HCT116 (cell line): Measurements from ENCODE around the gene CCDC112. TPM values are rescaled to one million over a fixed set of nuclear protein-coding genes. Genes with fewer than 3 reads are reported as not detected.

Experiments used
- ATAC-seq: fragments of 200-7000 bp; cut with Tn5 transposase; 2 replicates; pipeline ENCODE4 v1.9.1; 2020; ENCODE audit warnings: mild to moderate bottlenecking, moderate library complexity
- BruUV-seq: library from RNA; stranded (reverse); fragments of 400-500 nt; replicated peaks from 2 replicates; lab custom pipeline; 2021; lab: Mats Ljungman, UMichigan
- CTCF ChIA-PET: fragments of 300-600 bp; sonication (Branson Sonifier 250); formaldehyde crosslinking; loops from one replicate; lab custom pipeline; 2021; ENCODE audit warnings: antibody characterized with exemption; lab: Charles Lee
- POLR2A ChIA-PET: fragments of 300-600, 350-600 bp; sonication (Branson Sonifier 250); formaldehyde crosslinking; loops from one replicate; lab custom pipeline; 2021; ENCODE audit warnings: antibody characterized with exemption; lab: Charles Lee
- RAD21 ChIA-PET, 2 experiments: fragments of 300-600 bp; sonication (Branson Sonifier 250); formaldehyde crosslinking; loops; one replicate each; lab custom pipeline; 2023; ENCODE audit warnings: low total read pairs in 2 of 2; ENCODE audit not compliant: uncharacterized antibody in 2 of 2, unreplicated experiment in 2 of 2, low non-redundant PET in 1 of 2; lab: Charles Lee
- DNase-seq: peaks from one replicate; pipeline ENCODE4 v3.0.0-alpha.2; 2010; ENCODE audit warnings: low read depth, low spot score
- H2AFZ ChIP-seq: fragments of 200-600 bp; shearing (Covaris generic), sonication (generic); 2 replicates; pipeline ENCODE4 v1.6.1; 2017; ENCODE audit warnings: low read depth, mixed run types, mixed read lengths, antibody characterized with exemption, low read length; ENCODE audit not compliant: poor library complexity, severe bottlenecking
- H3K27ac ChIP-seq: 2 replicates; pipeline ENCODE4 v1.5.1; 2012; ENCODE audit warnings: low read depth, low read length
- H3K27me3 ChIP-seq: fragments of 200-600 bp; sonication (generic); 2 replicates; pipeline ENCODE4 v1.6.1; 2016; ENCODE audit warnings: mixed run types, low read length, mixed read lengths; ENCODE audit not compliant: insufficient read depth
- H3K36me3 ChIP-seq, 2 experiments: fragments of 200-500 bp in 1 of 2; fragments of 200-600 bp in 1 of 2; sonication (Bioruptor generic) in 1 of 2; sonication (generic) in 1 of 2; 2 replicates each; pipeline versions ENCODE4 v1.5.1 to v1.6.1; 2014 to 2016; ENCODE audit warnings: low read length in 2 of 2, inconsistent platforms in 1 of 2, mixed read lengths in 1 of 2, mixed run types in 1 of 2; ENCODE audit not compliant: insufficient read depth in 2 of 2, control insufficient read depth in 1 of 2
- H3K4me1 ChIP-seq, 2 experiments: fragments of 200-600 bp in 1 of 2; sonication (generic) in 1 of 2; 2 replicates each; pipeline versions ENCODE4 v1.5.1 to v1.6.1; 2012 to 2017; ENCODE audit warnings: low read length in 2 of 2, inconsistent platforms in 1 of 2, mild to moderate bottlenecking in 1 of 2, mixed read lengths in 1 of 2, mixed run types in 1 of 2, moderate library complexity in 1 of 2; ENCODE audit not compliant: insufficient read depth in 2 of 2, control insufficient read depth in 1 of 2
- H3K4me2 ChIP-seq: fragments of 200-600 bp; sonication (generic); 2 replicates; pipeline ENCODE4 v1.6.1; 2017; ENCODE audit warnings: mixed run types, low read length, mixed read lengths
- H3K4me3 ChIP-seq, 2 experiments: fragments of 200-600 bp in 1 of 2; sonication (generic) in 1 of 2; replicated peaks in 1 of 2; 2 replicates each; pipeline ENCODE4 v1.5.1; 2011 to 2016; ENCODE audit warnings: low read length in 2 of 2, control low read depth in 1 of 2, low read depth in 1 of 2, mild to moderate bottlenecking in 1 of 2, mixed read lengths in 1 of 2, mixed run types in 1 of 2
- H3K79me2 ChIP-seq: fragments of 200-600 bp; sonication (generic); 2 replicates; pipeline ENCODE4 v1.6.1; 2017; ENCODE audit warnings: mild to moderate bottlenecking, mixed run types, low read length, moderate library complexity, mixed read lengths; ENCODE audit not compliant: insufficient read depth
- H3K9ac ChIP-seq: fragments of 200-600 bp; sonication (generic); 2 replicates; pipeline ENCODE4 v1.6.1; 2016; ENCODE audit warnings: low read length, mixed read lengths
- H3K9me2 ChIP-seq: fragments of 200-600 bp; sonication (generic), shearing (Covaris generic); 2 replicates; pipeline ENCODE4 v1.6.1; 2017; ENCODE audit warnings: mixed run types, mild to moderate bottlenecking, moderate library complexity; ENCODE audit not compliant: insufficient read depth
- H3K9me3 ChIP-seq, 2 experiments: fragments of 200-500 bp in 1 of 2; fragments of 200-600 bp in 1 of 2; sonication (Bioruptor generic) in 1 of 2; sonication (generic) in 1 of 2; 2 replicates each; pipeline ENCODE4 v1.6.1; 2014 to 2017; ENCODE audit warnings: low read length in 2 of 2, mixed read lengths in 2 of 2, inconsistent platforms in 1 of 2, low read depth in 1 of 2, mild to moderate bottlenecking in 1 of 2, mixed run types in 1 of 2, moderate library complexity in 1 of 2; ENCODE audit not compliant: control insufficient read depth in 1 of 2, insufficient read depth in 1 of 2
- H4K20me1 ChIP-seq: fragments of 200-600 bp; sonication (generic), shearing (Covaris generic); 2 replicates; pipeline ENCODE4 v1.6.1; 2017; ENCODE audit warnings: mixed run types, mild to moderate bottlenecking, moderate library complexity; ENCODE audit not compliant: insufficient read depth
- EZH2phosphoT487 ChIP-seq: fragments of 200-600 bp; IDR thresholded peaks from 2 replicates; pipeline ENCODE4 v1.6.1; 2018; ENCODE audit warnings: antibody characterized with exemption, borderline replicate concordance
- FOSL1 ChIP-seq: IDR thresholded peaks from 2 replicates; pipeline ENCODE4 v1.6.1; 2012; ENCODE audit warnings: low read depth
- ZFX ChIP-seq: fragments of 450-650 bp; IDR thresholded peaks from 2 replicates; pipeline ENCODE4 v1.6.1; 2017
- intact Hi-C: fragments of 100-400 bp; cut with micrococcal nuclease; formaldehyde crosslinking; loops from 2 replicates; pipeline ENCODE4 v1.10.0; 2022
- total RNA-seq: library from RNA; stranded (reverse); gene quantifications from one replicate; pipeline ENCODE4 v1.2.1, GENCODE V29; 2021; ENCODE audit not compliant: unreplicated experiment
- TF ChIP-seq, protein P1 (sequence below): IDR thresholded peaks from 2 replicates; pipeline ENCODE4 v1.6.1; 2012
- TF ChIP-seq, protein P2 (sequence below): IDR thresholded peaks from 2 replicates; pipeline ENCODE4 v1.6.1; 2012; ENCODE audit warnings: low read depth

Gene CCDC112
- total RNA-seq, 1 experiment from 2014 or later, result 13.7 TPM

DNA sequence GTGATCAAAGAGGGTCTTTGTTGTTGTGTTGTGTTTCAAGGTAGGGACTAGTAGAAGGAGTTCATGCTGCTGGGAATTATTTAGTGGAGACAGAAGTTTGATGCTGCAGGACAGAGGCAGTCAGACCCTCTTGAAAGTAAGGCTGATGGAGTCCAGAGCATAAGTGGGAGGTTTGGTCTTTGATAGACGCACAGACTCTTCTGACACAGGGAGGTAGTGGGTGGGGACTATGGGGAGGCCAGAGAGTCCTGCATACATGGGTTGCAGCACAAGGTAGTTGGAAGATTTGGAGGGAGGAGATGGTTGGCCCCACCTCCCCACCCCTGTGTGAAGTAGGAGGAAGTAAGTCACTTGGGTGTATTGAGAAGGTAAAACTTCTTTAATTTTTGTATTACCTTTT is 2.4 kb upstream of the CCDC112 start:
- no peaks in the 10 kb centered on the region for H4K20me1 ChIP-seq
- H2AFZ ChIP-seq, result no peak overlapping the region
- DNase-seq (no peak), ATAC-seq (no peak)
- H3K4me1 ChIP-seq, result peaks cover 3 to 15% of the 10 kb centered on the region in 2 experiments; a peak in 3 of 4 replicates
- H3K27me3 ChIP-seq, result no peaks in the 10 kb centered on the region
- no peak overlapping the region for H3K4me2 ChIP-seq
- no TSS peak for BruUV-seq
- H3K9me2 ChIP-seq, result no peaks in the 10 kb centered on the region
- H3K79me2 ChIP-seq, result peaks cover 22% of the 10 kb centered on the region
- H3K36me3 ChIP-seq, result no peaks in the 10 kb centered on the region
- ChIA-PET POLR2A (no interaction called here), RAD21 (no interaction called here), CTCF (no interaction called here)
- TF ChIP-seq, protein P1, sequence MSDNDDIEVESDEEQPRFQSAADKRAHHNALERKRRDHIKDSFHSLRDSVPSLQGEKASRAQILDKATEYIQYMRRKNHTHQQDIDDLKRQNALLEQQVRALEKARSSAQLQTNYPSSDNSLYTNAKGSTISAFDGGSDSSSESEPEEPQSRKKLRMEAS, result no peak
- TF ChIP-seq FOSL1 (no peak), EZH2phosphoT487 (no peak), ZFX (no peak)
- TF ChIP-seq, protein P2, sequence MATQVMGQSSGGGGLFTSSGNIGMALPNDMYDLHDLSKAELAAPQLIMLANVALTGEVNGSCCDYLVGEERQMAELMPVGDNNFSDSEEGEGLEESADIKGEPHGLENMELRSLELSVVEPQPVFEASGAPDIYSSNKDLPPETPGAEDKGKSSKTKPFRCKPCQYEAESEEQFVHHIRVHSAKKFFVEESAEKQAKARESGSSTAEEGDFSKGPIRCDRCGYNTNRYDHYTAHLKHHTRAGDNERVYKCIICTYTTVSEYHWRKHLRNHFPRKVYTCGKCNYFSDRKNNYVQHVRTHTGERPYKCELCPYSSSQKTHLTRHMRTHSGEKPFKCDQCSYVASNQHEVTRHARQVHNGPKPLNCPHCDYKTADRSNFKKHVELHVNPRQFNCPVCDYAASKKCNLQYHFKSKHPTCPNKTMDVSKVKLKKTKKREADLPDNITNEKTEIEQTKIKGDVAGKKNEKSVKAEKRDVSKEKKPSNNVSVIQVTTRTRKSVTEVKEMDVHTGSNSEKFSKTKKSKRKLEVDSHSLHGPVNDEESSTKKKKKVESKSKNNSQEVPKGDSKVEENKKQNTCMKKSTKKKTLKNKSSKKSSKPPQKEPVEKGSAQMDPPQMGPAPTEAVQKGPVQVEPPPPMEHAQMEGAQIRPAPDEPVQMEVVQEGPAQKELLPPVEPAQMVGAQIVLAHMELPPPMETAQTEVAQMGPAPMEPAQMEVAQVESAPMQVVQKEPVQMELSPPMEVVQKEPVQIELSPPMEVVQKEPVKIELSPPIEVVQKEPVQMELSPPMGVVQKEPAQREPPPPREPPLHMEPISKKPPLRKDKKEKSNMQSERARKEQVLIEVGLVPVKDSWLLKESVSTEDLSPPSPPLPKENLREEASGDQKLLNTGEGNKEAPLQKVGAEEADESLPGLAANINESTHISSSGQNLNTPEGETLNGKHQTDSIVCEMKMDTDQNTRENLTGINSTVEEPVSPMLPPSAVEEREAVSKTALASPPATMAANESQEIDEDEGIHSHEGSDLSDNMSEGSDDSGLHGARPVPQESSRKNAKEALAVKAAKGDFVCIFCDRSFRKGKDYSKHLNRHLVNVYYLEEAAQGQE, result no peak
- TF ChIP-seq, all 23 proteins: peak for 0
- H3K9me3 ChIP-seq, result no peaks in the 10 kb centered on the region
- intact Hi-C loops, result no loop called here
- H3K27ac ChIP-seq, result no peak overlapping the region
- no peak overlapping the region for H3K9ac ChIP-seq
- H3K4me3 ChIP-seq, result no peak overlapping the region
